ENCODE data around the gene RHOC.

Gene RHOC

DNA sequence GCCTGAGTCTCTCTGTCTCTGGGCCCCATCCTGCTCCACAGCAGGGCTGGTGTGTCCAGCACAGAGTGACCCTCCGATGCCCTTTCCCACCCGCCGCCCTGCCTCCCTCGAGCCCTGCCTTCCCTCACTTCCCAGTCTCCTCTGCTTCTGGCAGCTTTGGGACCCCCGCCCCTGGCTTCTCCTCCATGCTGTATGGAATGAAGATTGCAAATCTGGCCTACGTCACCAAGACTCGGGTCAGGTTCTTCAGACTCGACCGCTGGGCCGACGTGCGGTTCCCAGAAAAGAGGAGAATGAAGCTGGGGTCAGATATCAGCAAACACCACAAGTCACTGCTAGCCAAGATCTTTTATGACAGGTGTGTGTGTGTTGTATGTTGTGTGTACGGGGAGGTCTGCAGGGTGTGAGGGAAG lies 18.1 kb downstream of the RHOC start:
- no peaks in the 10 kb centered on the region for H3K9me3 ChIP-seq (ENCODE audit: low read length)
- H3K36me3 ChIP-seq (ENCODE audit: insufficient read depth, low read length) = peaks cover 36% of the 10 kb centered on the region
- H3K27me3 ChIP-seq (ENCODE audit: control insufficient read depth in 1 of 2, insufficient read depth in 2 of 2, low read length in 2 of 2) = no peaks in the 10 kb centered on the region
- no peak overlapping the region for H3K4me3 ChIP-seq (ENCODE audit: low read depth in 1 of 2, low read length in 2 of 2)
- no peak overlapping the region for H3K9ac ChIP-seq (ENCODE audit: low read length)
- H3K4me1 ChIP-seq (ENCODE audit: insufficient read depth, low read length) = no peaks in the 10 kb centered on the region
- H3K27ac ChIP-seq (ENCODE audit: low read depth, low read length) = no peak overlapping the region

GRCh38 chr1:112687785-112688496 lies 19.0 kb downstream of the RHOC start:
- Histone ChIP-seq H3K4me3 (ENCODE audit: low read depth in 1 of 2, low read length in 2 of 2) (no peak overlapping the region), H3K9ac (ENCODE audit: low read length) (no peak overlapping the region), H3K27me3 (ENCODE audit: control insufficient read depth in 1 of 2, insufficient read depth in 2 of 2, low read length in 2 of 2) (no peaks in the 10 kb centered on the region), H3K27ac (ENCODE audit: low read depth, low read length) (no peak overlapping the region), H3K4me1 (ENCODE audit: insufficient read depth, low read length) (no peaks in the 10 kb centered on the region), H3K9me3 (ENCODE audit: low read length) (no peaks in the 10 kb centered on the region), H3K36me3 (ENCODE audit: insufficient read depth, low read length) (peaks cover 31% of the 10 kb centered on the region)

DNA sequence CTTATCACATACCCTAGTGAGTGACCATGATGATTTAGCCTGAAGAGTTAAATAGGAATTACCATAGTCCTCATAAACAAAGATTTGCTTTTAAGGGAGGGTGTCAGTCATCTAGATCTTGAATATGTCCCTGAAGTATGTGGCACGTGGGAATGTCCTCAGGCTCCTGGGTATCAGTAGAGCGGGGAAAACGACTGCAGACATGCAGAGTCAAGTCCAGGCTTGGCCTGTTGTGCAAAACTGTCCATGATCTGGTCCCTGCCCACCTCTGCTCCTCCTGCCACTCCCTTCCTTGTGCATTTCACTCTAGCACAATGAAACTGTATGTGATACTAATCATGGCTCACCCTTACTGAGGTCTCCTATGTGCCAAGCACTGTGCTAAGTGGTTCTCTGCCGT lies 19.6 kb downstream of the RHOC start:
- peaks cover 25% of the 10 kb centered on the region for H3K36me3 ChIP-seq (ENCODE audit: insufficient read depth, low read length)
- no peak overlapping the region for H3K4me3 ChIP-seq (ENCODE audit: low read depth in 1 of 2, low read length in 2 of 2)
- no peaks in the 10 kb centered on the region for H3K4me1 ChIP-seq (ENCODE audit: insufficient read depth, low read length)
- H3K27ac ChIP-seq (ENCODE audit: low read depth, low read length) = no peak overlapping the region
- H3K9me3 ChIP-seq (ENCODE audit: low read length) = no peaks in the 10 kb centered on the region
- no peak overlapping the region for H3K9ac ChIP-seq (ENCODE audit: low read length)
- no peaks in the 10 kb centered on the region for H3K27me3 ChIP-seq (ENCODE audit: control insufficient read depth in 1 of 2, insufficient read depth in 2 of 2, low read length in 2 of 2)

- Histone ChIP-seq H3K9ac (ENCODE audit: low read length) (no peak overlapping the region), H3K4me3 (ENCODE audit: low read depth in 1 of 2, low read length in 2 of 2) (no peak overlapping the region), H3K4me1 (ENCODE audit: insufficient read depth, low read length) (no peaks in the 10 kb centered on the region), H3K36me3 (ENCODE audit: insufficient read depth, low read length) (peaks cover 20% of the 10 kb centered on the region), H3K9me3 (ENCODE audit: low read length) (no peaks in the 10 kb centered on the region), H3K27ac (ENCODE audit: low read depth, low read length) (no peak overlapping the region), H3K27me3 (ENCODE audit: control insufficient read depth in 1 of 2, insufficient read depth in 2 of 2, low read length in 2 of 2) (no peaks in the 10 kb centered on the region)
Measured at GRCh38 chr1:112686835-112687234, 20.1 kb downstream of the RHOC start.

GRCh38 chr1:112686417-112686816 lies 20.5 kb downstream of the RHOC start:
- Histone ChIP-seq H3K9ac (ENCODE audit: low read length) (no peak overlapping the region), H3K27ac (ENCODE audit: low read depth, low read length) (no peak overlapping the region), H3K4me1 (ENCODE audit: insufficient read depth, low read length) (no peaks in the 10 kb centered on the region), H3K4me3 (ENCODE audit: low read depth in 1 of 2, low read length in 2 of 2) (no peak overlapping the region), H3K9me3 (ENCODE audit: low read length) (no peaks in the 10 kb centered on the region), H3K27me3 (ENCODE audit: control insufficient read depth in 1 of 2, insufficient read depth in 2 of 2, low read length in 2 of 2) (no peaks in the 10 kb centered on the region), H3K36me3 (ENCODE audit: insufficient read depth, low read length) (peaks cover 16% of the 10 kb centered on the region)

- H3K4me1 ChIP-seq (ENCODE audit: insufficient read depth, low read length) = no peaks in the 10 kb centered on the region
- H3K9me3 ChIP-seq (ENCODE audit: low read length) = no peaks in the 10 kb centered on the region
- no peak overlapping the region for H3K9ac ChIP-seq (ENCODE audit: low read length)
- H3K27me3 ChIP-seq (ENCODE audit: control insufficient read depth in 1 of 2, insufficient read depth in 2 of 2, low read length in 2 of 2) = no peaks in the 10 kb centered on the region
- peaks cover 15% of the 10 kb centered on the region for H3K36me3 ChIP-seq (ENCODE audit: insufficient read depth, low read length)
- no peak overlapping the region for H3K4me3 ChIP-seq (ENCODE audit: low read depth in 1 of 2, low read length in 2 of 2)
- H3K27ac ChIP-seq (ENCODE audit: low read depth, low read length) = no peak overlapping the region
Measured at GRCh38 chr1:112685913-112686312, 21.0 kb downstream of the RHOC start.

- no peaks in the 10 kb centered on the region for H3K27me3 ChIP-seq (ENCODE audit: control insufficient read depth in 1 of 2, insufficient read depth in 2 of 2, low read length in 2 of 2)
- H3K36me3 ChIP-seq (ENCODE audit: insufficient read depth, low read length) = no peaks in the 10 kb centered on the region
- peaks cover 22% of the 10 kb centered on the region for H3K4me1 ChIP-seq (ENCODE audit: insufficient read depth, low read length)
- H3K4me3 ChIP-seq (ENCODE audit: low read depth in 1 of 2, low read length in 2 of 2) = no peak overlapping the region
- no peak overlapping the region for H3K9ac ChIP-seq (ENCODE audit: low read length)
- no peak overlapping the region for H3K27ac ChIP-seq (ENCODE audit: low read depth, low read length)
- H3K9me3 ChIP-seq (ENCODE audit: low read length) = no peaks in the 10 kb centered on the region
Measured at GRCh38 chr1:112678605-112679004, 28.3 kb downstream of the RHOC start.

DNA sequence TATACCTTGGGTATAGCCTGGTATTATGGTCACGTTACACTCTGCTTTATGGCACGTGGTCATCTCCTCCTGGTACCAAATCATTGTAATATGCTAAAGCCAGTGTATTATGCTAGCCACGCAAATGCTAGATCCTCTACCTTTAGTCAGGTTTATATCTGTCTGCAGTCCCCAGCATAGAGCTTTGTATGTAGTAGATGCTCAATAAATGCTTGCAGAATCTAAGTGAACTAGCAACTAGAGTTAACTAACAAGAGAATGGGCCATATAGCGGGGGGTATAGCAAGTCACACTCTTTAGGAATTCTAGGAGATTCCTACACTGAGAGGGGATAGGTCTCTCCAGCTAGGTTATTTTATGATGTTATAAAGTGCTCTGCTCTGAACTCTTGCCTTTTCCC lies 29.4 kb downstream of the RHOC start:
- Histone ChIP-seq H3K27ac (ENCODE audit: low read depth, low read length) (no peak overlapping the region), H3K27me3 (ENCODE audit: control insufficient read depth in 1 of 2, insufficient read depth in 2 of 2, low read length in 2 of 2) (no peaks in the 10 kb centered on the region), H3K9ac (ENCODE audit: low read length) (no peak overlapping the region), H3K9me3 (ENCODE audit: low read length) (no peaks in the 10 kb centered on the region), H3K4me3 (ENCODE audit: low read depth in 1 of 2, low read length in 2 of 2) (no peak overlapping the region), H3K4me1 (ENCODE audit: insufficient read depth, low read length) (peaks cover 28% of the 10 kb centered on the region), H3K36me3 (ENCODE audit: insufficient read depth, low read length) (no peaks in the 10 kb centered on the region)

GRCh38 chr1:112676543-112676942 lies 30.4 kb downstream of the RHOC start:
- Histone ChIP-seq H3K4me1 (ENCODE audit: insufficient read depth, low read length) (peaks cover 28% of the 10 kb centered on the region), H3K4me3 (ENCODE audit: low read depth in 1 of 2, low read length in 2 of 2) (no peak overlapping the region), H3K27me3 (ENCODE audit: control insufficient read depth in 1 of 2, insufficient read depth in 2 of 2, low read length in 2 of 2) (no peaks in the 10 kb centered on the region), H3K36me3 (ENCODE audit: insufficient read depth, low read length) (peaks cover 4% of the 10 kb centered on the region), H3K9ac (ENCODE audit: low read length) (no peak overlapping the region), H3K9me3 (ENCODE audit: low read length) (no peaks in the 10 kb centered on the region), H3K27ac (ENCODE audit: low read depth, low read length) (no peak overlapping the region)

GRCh38 chr1:112675728-112676381 lies 31.1 kb downstream of the RHOC start:
- peak overlapping the region; percentile 86 to 89 for H3K4me3 ChIP-seq (ENCODE audit: low read depth in 1 of 2, low read length in 2 of 2)
- H3K4me1 ChIP-seq (ENCODE audit: insufficient read depth, low read length) = peaks cover 28% of the 10 kb centered on the region
- H3K27ac ChIP-seq (ENCODE audit: low read depth, low read length) = peak overlapping the region; percentile 87
- no peaks in the 10 kb centered on the region for H3K9me3 ChIP-seq (ENCODE audit: low read length)
- H3K36me3 ChIP-seq (ENCODE audit: insufficient read depth, low read length) = peaks cover 9% of the 10 kb centered on the region
- H3K27me3 ChIP-seq (ENCODE audit: control insufficient read depth in 1 of 2, insufficient read depth in 2 of 2, low read length in 2 of 2) = no peaks in the 10 kb centered on the region
- peak overlapping the region; percentile 90 for H3K9ac ChIP-seq (ENCODE audit: low read length)

DNA sequence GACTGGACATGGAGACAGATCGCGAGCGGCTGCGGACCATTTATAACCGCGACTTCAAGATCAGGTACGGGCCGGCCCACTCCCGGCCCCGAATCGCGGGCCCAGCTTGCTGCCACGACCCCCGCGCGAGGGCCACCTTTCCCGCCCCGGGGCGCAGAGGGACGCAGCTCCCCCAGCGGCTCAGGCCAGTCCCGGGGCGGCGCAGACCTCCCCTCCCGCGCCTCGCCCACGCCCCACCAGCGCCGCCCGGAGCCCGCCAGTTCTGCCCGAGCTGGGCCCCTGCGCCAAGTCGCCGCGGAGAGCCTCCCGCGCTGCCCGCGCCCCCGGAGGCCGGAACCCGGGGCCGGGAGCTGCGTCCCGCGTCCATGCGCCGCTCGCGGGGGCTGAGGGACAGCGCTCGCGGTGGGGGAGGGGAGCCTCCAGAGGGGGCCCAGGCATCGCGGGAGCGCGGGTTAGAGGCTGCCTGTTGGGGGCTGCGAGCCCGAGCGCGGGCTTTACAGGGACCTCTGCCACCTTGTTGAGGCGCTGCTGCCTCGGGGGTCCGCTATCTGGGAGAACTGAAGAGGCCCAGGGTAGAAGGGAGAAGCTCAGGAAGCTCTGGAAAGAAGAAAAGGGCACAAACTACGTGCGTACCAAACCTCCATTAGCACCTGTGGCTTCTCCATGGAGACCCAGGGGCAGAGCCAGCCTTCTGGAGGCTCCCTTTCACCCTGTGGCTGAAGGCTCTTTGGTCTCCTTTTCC lies 31.8 kb downstream of the RHOC start:
- Histone ChIP-seq H3K4me1 (ENCODE audit: insufficient read depth, low read length) (peaks cover 28% of the 10 kb centered on the region), H3K27ac (ENCODE audit: low read depth, low read length) (peak overlapping the region; percentile 87), H3K4me3 (ENCODE audit: low read depth in 1 of 2, low read length in 2 of 2) (peak overlapping the region; percentile 86 to 89), H3K36me3 (ENCODE audit: insufficient read depth, low read length) (peaks cover 13% of the 10 kb centered on the region), H3K27me3 (ENCODE audit: control insufficient read depth in 1 of 2, insufficient read depth in 2 of 2, low read length in 2 of 2) (no peaks in the 10 kb centered on the region), H3K9me3 (ENCODE audit: low read length) (no peaks in the 10 kb centered on the region), H3K9ac (ENCODE audit: low read length) (peak overlapping the region; percentile 90)
